ENCODE results near the gene GABPB2.

The GABPB2 gene

GRCh38 chr1:151070474-151071276 is at the start of gene GABPB2:
Gene GABPB2, plus strand, starts transcription at chr1:151070761. Its CDS starts 17,429 bp downstream, at chr1:151088190.
- DNase-seq: peak; percentile 81 to 91 (median 88)

- peak; percentile 69 to 89 (median 80) for DNase-seq
These were observed 45.9 kb upstream of the GABPB2 start for GRCh38 chr1:151024540-151025146.

GRCh38 chr1:151026460-151026859 is 44.1 kb upstream of the GABPB2 start:
- no peak for DNase-seq

- DNase-seq: no peak
These were observed 38.4 kb upstream of the GABPB2 start for GRCh38 chr1:151032164-151032563.

GRCh38 chr1:151035167-151035566 is 35.4 kb upstream of the GABPB2 start:
- no peak for DNase-seq

- DNase-seq: no peak
These were observed 34.2 kb upstream of the GABPB2 start, which contains the start of gene BNIPL for GRCh38 chr1:151036356-151036755. Gene BNIPL, plus strand, starts transcription at chr1:151036586. Its CDS starts 140 bp downstream, at chr1:151036726.

GRCh38 chr1:151037032-151037431 is 33.5 kb upstream of the GABPB2 start:
- no peak for DNase-seq

GRCh38 chr1:151039521-151039920 is 31.0 kb upstream of the GABPB2 start:
- DNase-seq: no peak

GRCh38 chr1:151043163-151043562 is 27.4 kb upstream of the GABPB2 start:
- no peak for DNase-seq

- DNase-seq: peak; percentile 33 to 58 (median 41)
These were observed 23.0 kb upstream of the GABPB2 start, which contains the start of gene C1orf56 for GRCh38 chr1:151047591-151047924. Gene C1orf56, plus strand, starts transcription at chr1:151047751. Its CDS starts 97 bp downstream, at chr1:151047848.

- DNase-seq: peak; percentile 25 to 75 (median 43)
These were observed 22.5 kb upstream of the GABPB2 start for GRCh38 chr1:151047925-151048644.

- DNase-seq: peak in 1 of 6 experiments; percentile 27
These were observed 21.9 kb upstream of the GABPB2 start for GRCh38 chr1:151048645-151049032.

- DNase-seq: peak in 2 of 6 experiments; percentile 6 to 37
These were observed 21.1 kb upstream of the GABPB2 start for GRCh38 chr1:151049458-151049857.

- DNase-seq: no peak
These were observed 20.4 kb upstream of the GABPB2 start for GRCh38 chr1:151050051-151050688.

GRCh38 chr1:151051356-151052009 is 19.1 kb upstream of the GABPB2 start:
- DNase-seq: no peak

GRCh38 chr1:151054971-151055547 is 15.5 kb upstream of the GABPB2 start:
- no peak for DNase-seq

- DNase-seq: no peak
These were observed 15.0 kb upstream of the GABPB2 start for GRCh38 chr1:151055581-151055980.

GRCh38 chr1:151056149-151056548 is 14.4 kb upstream of the GABPB2 start:
- DNase-seq: peak in 4 of 6 experiments; percentile 4 to 67 (median 64)

GRCh38 chr1:151058692-151059091 is 11.9 kb upstream of the GABPB2 start:
- peak in 2 of 6 experiments; percentile 11 to 21 for DNase-seq

GRCh38 chr1:151059109-151060006 is 11.2 kb upstream of the GABPB2 start, which contains the start of gene CDC42SE1:
Gene CDC42SE1, minus strand, starts transcription at chr1:151059622. Its CDS starts 3,892 bp downstream, at chr1:151055730.
- peak; percentile 64 to 81 (median 71) for DNase-seq

All from stimulated activated naive CD4-positive, alpha-beta T cell (primary cell).